HEK293 (cell line): ENCODE measurements around the gene ARMC12.

Experiments used
- CTCF ChIA-PET: fragments of 350-600 bp; formaldehyde crosslinking; extraction: SDS; loops from one replicate; lab custom pipeline; 2021; ENCODE audit warnings: antibody characterized with exemption; lab: Yijun Ruan, JAX
- POLR2A ChIA-PET: fragments of 300-600 bp; formaldehyde crosslinking; extraction: SDS; loops from one replicate; lab custom pipeline; 2020; ENCODE audit warnings: antibody characterized with exemption, inconsistent platforms; lab: Yijun Ruan, JAX
- H3K27ac ChIP-seq: fragments of 200-500 bp; sonication (Bioruptor generic); 2 replicates; pipeline ENCODE4 v1.5.1; 2014; ENCODE audit warnings: low read depth, low read length, control low read depth, inconsistent platforms; ENCODE audit errors: extremely low read depth
- H3K36me3 ChIP-seq, 2 experiments: fragments of 200-500 bp in 1 of 2; sonication (Bioruptor generic) in 1 of 2; 1 replicate in 1 of 2; 2 replicates in 1 of 2; pipeline ENCODE4 v1.5.1; 2014 to 2017; ENCODE audit warnings: inconsistent platforms in 2 of 2, low read length in 2 of 2; ENCODE audit not compliant: control insufficient read depth in 2 of 2, insufficient read depth in 1 of 2
- H3K4me1 ChIP-seq: fragments of 200-500 bp; sonication (Bioruptor generic); 2 replicates; pipeline ENCODE4 v1.5.1; 2014; ENCODE audit warnings: mild to moderate bottlenecking, low read length, inconsistent platforms; ENCODE audit not compliant: control insufficient read depth, insufficient read depth
- H3K4me3 ChIP-seq: 2 replicates; pipeline ENCODE4 v1.5.1; 2011; ENCODE audit warnings: low read depth, mild to moderate bottlenecking, control low read depth, low read length, moderate library complexity
- H3K9me3 ChIP-seq: fragments of 200-500 bp; sonication (Bioruptor generic); 2 replicates; pipeline ENCODE4 v1.5.1; 2014; ENCODE audit warnings: low read depth, low read length, inconsistent platforms; ENCODE audit not compliant: control insufficient read depth, insufficient read depth
- GFI1B ChIP-seq: fragments of 450-650 bp; formaldehyde crosslinking; IDR thresholded peaks from 2 replicates; pipeline ENCODE4 v1.5.1; 2016; ENCODE audit warnings: missing biosample characterization, missing genetic modification characterization
- KLF10 ChIP-seq: fragments of 450-650 bp; IDR thresholded peaks from 2 replicates; pipeline ENCODE4 v1.5.1; 2018; ENCODE audit warnings: missing biosample characterization, mild to moderate bottlenecking, missing genetic modification characterization
- ZIC2 ChIP-seq: fragments of 450-650 bp; formaldehyde crosslinking; IDR thresholded peaks from 2 replicates; pipeline ENCODE4 v1.5.1; 2016; ENCODE audit warnings: missing biosample characterization, missing genetic modification characterization
- ZNF132 ChIP-seq: fragments of 450-650 bp; formaldehyde crosslinking; IDR thresholded peaks from 2 replicates; pipeline ENCODE4 v1.5.1; 2017; ENCODE audit warnings: missing biosample characterization, missing genetic modification characterization, borderline replicate concordance
- ZNF175 ChIP-seq: fragments of 450-650 bp; formaldehyde crosslinking; IDR thresholded peaks from 2 replicates; pipeline ENCODE4 v1.5.1; 2016; ENCODE audit warnings: missing biosample characterization, missing genetic modification characterization
- ZNF221 ChIP-seq: fragments of 450-650 bp; formaldehyde crosslinking; IDR thresholded peaks from 2 replicates; pipeline ENCODE4 v1.5.1; 2017; ENCODE audit warnings: missing biosample characterization, missing genetic modification characterization, borderline replicate concordance
- ZNF23 ChIP-seq: fragments of 450-650 bp; formaldehyde crosslinking; IDR thresholded peaks from 2 replicates; pipeline ENCODE4 v1.5.1; 2016; ENCODE audit warnings: missing biosample characterization, missing genetic modification characterization, borderline replicate concordance
- ZNF341 ChIP-seq: fragments of 450-650 bp; formaldehyde crosslinking; IDR thresholded peaks from 2 replicates; pipeline ENCODE4; 2016; ENCODE audit warnings: low read depth, missing biosample characterization, missing genetic modification characterization
- ZNF366 ChIP-seq: fragments of 450-650 bp; formaldehyde crosslinking; conservative IDR thresholded peaks from 2 replicates; pipeline ENCODE4 v1.5.1; 2016; ENCODE audit warnings: missing biosample characterization, missing genetic modification characterization
- ZNF433 ChIP-seq: fragments of 450-650 bp; formaldehyde crosslinking; IDR thresholded peaks from 2 replicates; pipeline ENCODE4 v1.5.1; 2016; ENCODE audit warnings: missing biosample characterization, missing genetic modification characterization, low read depth
- ZNF529 ChIP-seq: fragments of 450-650 bp; formaldehyde crosslinking; IDR thresholded peaks from 2 replicates; pipeline ENCODE4 v1.5.1; 2017; ENCODE audit warnings: missing genetic modification characterization, missing biosample characterization; ENCODE audit not compliant: insufficient replicate concordance
- ZNF549 ChIP-seq: fragments of 450-650 bp; IDR thresholded peaks from 2 replicates; pipeline ENCODE4 v1.5.1; 2018; ENCODE audit warnings: missing biosample characterization, missing genetic modification characterization, mild to moderate bottlenecking, inconsistent platforms, moderate library complexity
- ZNF621 ChIP-seq: fragments of 450-650 bp; formaldehyde crosslinking; IDR thresholded peaks from 2 replicates; pipeline ENCODE4 v1.5.1; 2017; ENCODE audit warnings: missing biosample characterization, missing genetic modification characterization
- ZNF664 ChIP-seq: fragments of 450-650 bp; formaldehyde crosslinking; IDR thresholded peaks from 2 replicates; pipeline ENCODE4 v1.5.1; 2016; ENCODE audit warnings: missing biosample characterization, missing genetic modification characterization
- TF ChIP-seq, protein P1 (sequence below): fragments of 450-650 bp; formaldehyde crosslinking; conservative IDR thresholded peaks from 2 replicates; pipeline ENCODE4 v1.5.1; 2016; ENCODE audit warnings: low read depth, missing biosample characterization, missing genetic modification characterization
- TF ChIP-seq, protein P2 (sequence below): fragments of 450-650 bp; formaldehyde crosslinking; IDR thresholded peaks from 2 replicates; pipeline ENCODE4 v1.5.1; 2016; ENCODE audit warnings: missing biosample characterization, missing genetic modification characterization
- TF ChIP-seq, protein P3 (sequence below): fragments of 450-650 bp; formaldehyde crosslinking; IDR thresholded peaks from 2 replicates; pipeline ENCODE4 v1.5.1; 2017; ENCODE audit warnings: missing biosample characterization, missing genetic modification characterization
- TF ChIP-seq, protein P4 (sequence below): fragments of 450-650 bp; IDR thresholded peaks from 2 replicates; pipeline ENCODE4 v1.5.1; 2018; ENCODE audit warnings: missing biosample characterization, missing genetic modification characterization
- TF ChIP-seq, protein P5 (sequence below): fragments of 450-650 bp; formaldehyde crosslinking; IDR thresholded peaks from 2 replicates; pipeline ENCODE4 v1.5.1; 2016; ENCODE audit warnings: missing biosample characterization, missing genetic modification characterization

ARMC12 gene

DNA sequence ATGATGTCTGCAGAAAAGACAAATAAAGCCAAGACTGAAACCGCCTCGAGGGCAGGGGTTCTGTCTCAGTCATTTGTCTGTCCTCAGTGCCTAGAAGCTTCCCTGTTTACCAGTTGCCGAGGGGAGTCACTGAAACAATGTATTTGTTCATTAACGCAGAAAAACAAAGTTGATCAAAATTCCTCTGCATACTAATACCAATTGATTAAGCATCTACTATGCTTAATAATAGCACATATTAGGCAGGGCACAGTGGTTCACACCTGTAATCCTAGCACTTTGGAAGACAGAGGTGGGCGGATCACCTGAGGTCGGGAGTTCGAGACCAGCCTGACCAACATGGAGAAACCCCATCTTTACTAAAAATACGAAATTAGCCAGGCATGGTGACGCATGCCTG, 46.3 kb upstream of the ARMC12 start:
- CTCF ChIA-PET: interaction anchor here (0.6 to 1.1 kb wide), 2 partner anchors 46 to 50 kb away, joined by 3 to 4 read pairs; no protein-coding TSS in a partner anchor
- Histone ChIP-seq H3K36me3 (no peaks in the 10 kb centered on the region), H3K27ac (no peak overlapping the region), H3K4me1 (no peaks in the 10 kb centered on the region), H3K4me3 (no peak overlapping the region), H3K9me3 (no peaks in the 10 kb centered on the region)
- TF ChIP-seq ZNF664 (tag by site-specific recombination) (no peak), KLF10 (tag by site-specific recombination) (no peak), ZNF366 (no peak), ZNF23 (no peak), ZIC2 (no peak), ZNF132 (tag by site-specific recombination) (no peak)
- TF ChIP-seq, protein P1, sequence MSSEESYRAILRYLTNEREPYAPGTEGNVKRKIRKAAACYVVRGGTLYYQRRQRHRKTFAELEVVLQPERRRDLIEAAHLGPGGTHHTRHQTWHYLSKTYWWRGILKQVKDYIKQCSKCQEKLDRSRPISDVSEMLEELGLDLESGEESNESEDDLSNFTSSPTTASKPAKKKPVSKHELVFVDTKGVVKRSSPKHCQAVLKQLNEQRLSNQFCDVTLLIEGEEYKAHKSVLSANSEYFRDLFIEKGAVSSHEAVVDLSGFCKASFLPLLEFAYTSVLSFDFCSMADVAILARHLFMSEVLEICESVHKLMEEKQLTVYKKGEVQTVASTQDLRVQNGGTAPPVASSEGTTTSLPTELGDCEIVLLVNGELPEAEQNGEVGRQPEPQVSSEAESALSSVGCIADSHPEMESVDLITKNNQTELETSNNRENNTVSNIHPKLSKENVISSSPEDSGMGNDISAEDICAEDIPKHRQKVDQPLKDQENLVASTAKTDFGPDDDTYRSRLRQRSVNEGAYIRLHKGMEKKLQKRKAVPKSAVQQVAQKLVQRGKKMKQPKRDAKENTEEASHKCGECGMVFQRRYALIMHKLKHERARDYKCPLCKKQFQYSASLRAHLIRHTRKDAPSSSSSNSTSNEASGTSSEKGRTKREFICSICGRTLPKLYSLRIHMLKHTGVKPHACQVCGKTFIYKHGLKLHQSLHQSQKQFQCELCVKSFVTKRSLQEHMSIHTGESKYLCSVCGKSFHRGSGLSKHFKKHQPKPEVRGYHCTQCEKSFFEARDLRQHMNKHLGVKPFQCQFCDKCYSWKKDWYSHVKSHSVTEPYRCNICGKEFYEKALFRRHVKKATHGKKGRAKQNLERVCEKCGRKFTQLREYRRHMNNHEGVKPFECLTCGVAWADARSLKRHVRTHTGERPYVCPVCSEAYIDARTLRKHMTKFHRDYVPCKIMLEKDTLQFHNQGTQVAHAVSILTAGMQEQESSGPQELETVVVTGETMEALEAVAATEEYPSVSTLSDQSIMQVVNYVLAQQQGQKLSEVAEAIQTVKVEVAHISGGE (tag by site-specific recombination): no peak
- TF ChIP-seq, protein P2, sequence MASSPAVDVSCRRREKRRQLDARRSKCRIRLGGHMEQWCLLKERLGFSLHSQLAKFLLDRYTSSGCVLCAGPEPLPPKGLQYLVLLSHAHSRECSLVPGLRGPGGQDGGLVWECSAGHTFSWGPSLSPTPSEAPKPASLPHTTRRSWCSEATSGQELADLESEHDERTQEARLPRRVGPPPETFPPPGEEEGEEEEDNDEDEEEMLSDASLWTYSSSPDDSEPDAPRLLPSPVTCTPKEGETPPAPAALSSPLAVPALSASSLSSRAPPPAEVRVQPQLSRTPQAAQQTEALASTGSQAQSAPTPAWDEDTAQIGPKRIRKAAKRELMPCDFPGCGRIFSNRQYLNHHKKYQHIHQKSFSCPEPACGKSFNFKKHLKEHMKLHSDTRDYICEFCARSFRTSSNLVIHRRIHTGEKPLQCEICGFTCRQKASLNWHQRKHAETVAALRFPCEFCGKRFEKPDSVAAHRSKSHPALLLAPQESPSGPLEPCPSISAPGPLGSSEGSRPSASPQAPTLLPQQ (tag by site-specific recombination): no peak
- POLR2A ChIA-PET: no interaction called here

DNA sequence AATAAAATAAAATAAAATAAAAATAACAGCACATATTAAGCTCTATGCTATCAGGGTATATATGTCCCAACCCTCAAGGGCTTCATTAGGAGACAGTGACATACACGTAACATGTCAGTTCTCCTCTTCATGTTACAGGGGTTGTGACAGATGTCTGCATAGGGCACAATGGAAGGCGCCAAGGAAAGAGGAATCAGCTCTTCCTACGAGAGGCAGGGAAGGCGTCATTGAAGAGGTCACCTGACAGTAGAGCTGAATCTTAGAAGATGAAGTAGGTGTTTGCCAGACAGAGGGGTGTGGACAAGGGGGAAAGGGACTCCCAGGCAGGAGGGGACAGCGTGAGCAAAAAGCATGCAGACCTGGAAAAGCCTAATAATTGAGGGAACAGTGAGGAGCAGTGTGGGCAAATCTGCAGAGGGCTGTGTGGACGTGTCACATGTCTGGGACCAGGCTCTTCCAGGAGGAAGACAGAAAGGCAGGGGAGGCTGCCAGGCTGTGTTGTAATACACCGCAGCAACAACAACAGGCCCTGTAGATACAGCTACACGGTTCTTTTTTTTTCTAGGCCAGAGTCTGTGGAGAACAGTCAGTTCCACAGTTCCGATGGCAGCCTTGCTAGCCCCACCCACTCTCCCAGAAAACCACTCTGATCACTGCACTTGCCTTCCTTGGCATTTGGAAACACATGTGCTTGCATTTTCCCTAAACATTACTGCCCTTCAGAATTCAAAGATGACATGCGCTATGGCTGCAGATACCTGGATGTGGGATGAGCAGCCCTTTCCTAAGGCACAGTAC, 45.6 kb upstream of the ARMC12 start:
- ChIA-PET CTCF (interaction anchor here (0.8 to 1.1 kb wide), 3 partner anchors 45 to 107 kb away, joined by 3 to 4 read pairs (median 3); no protein-coding TSS in a partner anchor), POLR2A (no interaction called here)
- Histone ChIP-seq H3K4me1 (no peaks in the 10 kb centered on the region), H3K9me3 (no peaks in the 10 kb centered on the region), H3K4me3 (no peak overlapping the region), H3K27ac (no peak overlapping the region), H3K36me3 (no peaks in the 10 kb centered on the region)
- 0 out of 2 replicates have a peak, but pooled peaks have one; percentile 12 for TF ChIP-seq ZNF341
- TF ChIP-seq ZNF221: no peak

DNA sequence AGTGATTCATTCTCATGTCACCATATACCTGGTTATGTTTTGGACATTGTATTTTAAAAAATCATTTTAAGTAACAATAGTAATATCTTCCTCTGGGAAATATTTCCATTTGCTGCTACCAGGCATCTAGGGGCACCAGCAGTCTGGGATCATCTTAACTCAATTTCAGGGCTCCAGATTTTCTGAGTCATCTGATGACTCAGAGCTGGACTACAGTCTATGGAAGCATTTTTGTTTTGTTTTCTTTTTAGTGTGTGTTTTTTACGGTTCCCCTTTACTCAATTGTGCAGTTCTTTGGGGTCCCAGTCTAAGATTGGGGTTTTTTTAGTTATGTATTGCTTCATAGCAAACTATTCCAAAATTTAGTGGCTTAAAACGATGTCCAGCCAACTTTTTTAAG, 42.4 kb upstream of the ARMC12 start:
- POLR2A ChIA-PET: no interaction called here
- Histone ChIP-seq H3K27ac (no peak overlapping the region), H3K4me3 (no peak overlapping the region), H3K9me3 (no peaks in the 10 kb centered on the region), H3K36me3 (no peaks in the 10 kb centered on the region), H3K4me1 (no peaks in the 10 kb centered on the region)
- CTCF ChIA-PET: no interaction called here
- TF ChIP-seq, protein P3, sequence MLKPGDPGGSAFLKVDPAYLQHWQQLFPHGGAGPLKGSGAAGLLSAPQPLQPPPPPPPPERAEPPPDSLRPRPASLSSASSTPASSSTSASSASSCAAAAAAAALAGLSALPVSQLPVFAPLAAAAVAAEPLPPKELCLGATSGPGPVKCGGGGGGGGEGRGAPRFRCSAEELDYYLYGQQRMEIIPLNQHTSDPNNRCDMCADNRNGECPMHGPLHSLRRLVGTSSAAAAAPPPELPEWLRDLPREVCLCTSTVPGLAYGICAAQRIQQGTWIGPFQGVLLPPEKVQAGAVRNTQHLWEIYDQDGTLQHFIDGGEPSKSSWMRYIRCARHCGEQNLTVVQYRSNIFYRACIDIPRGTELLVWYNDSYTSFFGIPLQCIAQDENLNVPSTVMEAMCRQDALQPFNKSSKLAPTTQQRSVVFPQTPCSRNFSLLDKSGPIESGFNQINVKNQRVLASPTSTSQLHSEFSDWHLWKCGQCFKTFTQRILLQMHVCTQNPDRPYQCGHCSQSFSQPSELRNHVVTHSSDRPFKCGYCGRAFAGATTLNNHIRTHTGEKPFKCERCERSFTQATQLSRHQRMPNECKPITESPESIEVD: no peak
- 0 out of 2 replicates have a peak, but pooled peaks have one; percentile 61 for TF ChIP-seq ZNF132 (tag by site-specific recombination)
- TF ChIP-seq ZNF433 (tag by site-specific recombination): no peak
- peak; percentile 31 for TF ChIP-seq ZNF529 (tag by site-specific recombination)
- TF ChIP-seq, protein P4, sequence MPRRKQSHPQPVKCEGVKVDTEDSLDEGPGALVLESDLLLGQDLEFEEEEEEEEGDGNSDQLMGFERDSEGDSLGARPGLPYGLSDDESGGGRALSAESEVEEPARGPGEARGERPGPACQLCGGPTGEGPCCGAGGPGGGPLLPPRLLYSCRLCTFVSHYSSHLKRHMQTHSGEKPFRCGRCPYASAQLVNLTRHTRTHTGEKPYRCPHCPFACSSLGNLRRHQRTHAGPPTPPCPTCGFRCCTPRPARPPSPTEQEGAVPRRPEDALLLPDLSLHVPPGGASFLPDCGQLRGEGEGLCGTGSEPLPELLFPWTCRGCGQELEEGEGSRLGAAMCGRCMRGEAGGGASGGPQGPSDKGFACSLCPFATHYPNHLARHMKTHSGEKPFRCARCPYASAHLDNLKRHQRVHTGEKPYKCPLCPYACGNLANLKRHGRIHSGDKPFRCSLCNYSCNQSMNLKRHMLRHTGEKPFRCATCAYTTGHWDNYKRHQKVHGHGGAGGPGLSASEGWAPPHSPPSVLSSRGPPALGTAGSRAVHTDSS (tag by site-specific recombination): no peak
- TF ChIP-seq GFI1B (tag by site-specific recombination): peak; percentile 74
- TF ChIP-seq, protein P5, sequence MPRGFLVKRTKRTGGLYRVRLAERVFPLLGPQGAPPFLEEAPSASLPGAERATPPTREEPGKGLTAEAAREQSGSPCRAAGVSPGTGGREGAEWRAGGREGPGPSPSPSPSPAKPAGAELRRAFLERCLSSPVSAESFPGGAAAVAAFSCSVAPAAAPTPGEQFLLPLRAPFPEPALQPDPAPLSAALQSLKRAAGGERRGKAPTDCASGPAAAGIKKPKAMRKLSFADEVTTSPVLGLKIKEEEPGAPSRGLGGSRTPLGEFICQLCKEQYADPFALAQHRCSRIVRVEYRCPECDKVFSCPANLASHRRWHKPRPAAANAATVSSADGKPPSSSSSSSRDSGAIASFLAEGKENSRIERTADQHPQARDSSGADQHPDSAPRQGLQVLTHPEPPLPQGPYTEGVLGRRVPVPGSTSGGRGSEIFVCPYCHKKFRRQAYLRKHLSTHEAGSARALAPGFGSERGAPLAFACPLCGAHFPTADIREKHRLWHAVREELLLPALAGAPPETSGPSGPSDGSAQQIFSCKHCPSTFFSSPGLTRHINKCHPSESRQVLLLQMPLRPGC (tag by site-specific recombination): no peak
- no peak for TF ChIP-seq ZNF549 (tag by site-specific recombination)
- no peak for TF ChIP-seq ZNF175 (tag by site-specific recombination)
- no peak for TF ChIP-seq ZNF621 (tag by site-specific recombination)
